GM18505 (cell line): ENCODE measurements around the gene MRFAP1.

Source experiments
- ATAC-seq: cut with Tn5 transposase; IDR thresholded peaks from one replicate; pipeline ENCODE4 v1.9.1; 2021; ENCODE audit not compliant: unreplicated experiment
- POLR2A ChIP-seq: IDR thresholded peaks from 4 replicates; pipeline ENCODE4 v1.6.1; 2011; ENCODE audit warnings: borderline replicate concordance; ENCODE audit not compliant: insufficient read depth, insufficient read length; ENCODE audit errors: extremely low read depth

Gene MRFAP1

DNA sequence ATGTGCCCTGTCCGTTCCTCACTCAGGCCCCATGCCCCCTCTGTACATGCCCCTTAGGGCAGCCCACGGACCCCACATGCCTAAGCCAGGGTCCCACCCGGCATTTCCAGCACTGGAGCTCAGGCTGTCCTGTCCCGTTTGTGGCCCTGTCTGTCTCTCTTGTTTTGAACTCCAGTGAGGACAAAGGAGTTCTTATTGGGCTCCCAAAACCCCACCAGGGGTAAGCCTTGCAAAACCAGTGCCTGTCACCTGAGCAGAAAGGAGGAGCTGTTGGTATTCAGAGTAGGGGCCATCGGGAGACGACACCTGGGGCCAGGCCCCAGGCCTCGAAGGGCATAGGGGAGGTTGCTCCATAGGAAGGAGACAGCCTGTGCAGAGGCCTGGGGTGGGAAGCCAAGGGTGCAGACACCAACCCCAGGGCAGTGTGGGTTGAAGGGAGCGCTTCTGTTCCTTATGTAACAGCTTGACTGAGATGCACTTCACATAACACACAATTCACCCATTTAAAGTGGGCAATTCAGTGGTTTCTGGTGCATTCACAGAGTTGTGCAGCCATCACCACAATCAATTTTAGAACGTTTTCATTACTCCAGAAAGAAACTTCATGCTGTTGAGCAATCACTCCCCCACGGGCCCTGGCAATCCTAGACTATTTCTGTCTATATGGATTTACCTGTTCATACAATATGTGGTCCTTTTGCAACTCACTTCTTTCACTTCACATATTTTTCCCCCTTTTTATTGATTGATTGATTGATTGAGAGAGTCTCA lies 33.8 kb upstream of the MRFAP1 start:
- TF ChIP-seq POLR2A, result no peak
- no peak for ATAC-seq

DNA sequence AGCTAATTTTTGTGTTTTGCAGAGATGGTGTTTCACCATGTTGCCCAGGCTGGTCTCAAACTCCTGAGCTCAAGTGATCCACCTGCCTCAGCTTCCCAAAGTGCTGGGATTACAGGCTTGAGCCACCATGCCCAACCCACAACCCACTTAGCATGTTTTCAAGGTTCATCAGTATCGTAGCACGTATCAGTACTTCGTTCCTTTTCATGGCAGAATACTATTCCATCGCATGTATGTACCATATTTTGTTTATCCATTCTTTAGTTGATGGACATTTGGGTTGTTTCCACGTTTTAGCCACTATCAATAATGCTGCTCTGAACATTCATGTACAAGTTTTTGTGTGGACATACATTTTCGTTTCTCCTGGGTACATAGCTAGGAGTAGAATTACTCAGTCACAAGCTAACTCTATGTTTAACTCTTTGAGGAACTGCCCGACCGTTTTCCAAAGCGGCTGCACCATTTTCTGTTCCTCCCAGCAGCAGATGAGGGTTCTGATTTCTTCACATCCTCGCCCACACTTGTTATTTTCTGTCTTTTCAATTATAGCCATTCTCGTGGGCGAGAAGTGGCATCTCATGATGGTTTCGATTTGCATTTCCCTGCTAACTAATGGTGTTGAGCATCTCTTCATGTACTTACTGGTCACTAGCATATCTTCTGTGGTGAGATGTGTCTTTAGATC lies 33.0 kb upstream of the MRFAP1 start:
- TF ChIP-seq POLR2A, result no peak
- no peak for ATAC-seq

DNA sequence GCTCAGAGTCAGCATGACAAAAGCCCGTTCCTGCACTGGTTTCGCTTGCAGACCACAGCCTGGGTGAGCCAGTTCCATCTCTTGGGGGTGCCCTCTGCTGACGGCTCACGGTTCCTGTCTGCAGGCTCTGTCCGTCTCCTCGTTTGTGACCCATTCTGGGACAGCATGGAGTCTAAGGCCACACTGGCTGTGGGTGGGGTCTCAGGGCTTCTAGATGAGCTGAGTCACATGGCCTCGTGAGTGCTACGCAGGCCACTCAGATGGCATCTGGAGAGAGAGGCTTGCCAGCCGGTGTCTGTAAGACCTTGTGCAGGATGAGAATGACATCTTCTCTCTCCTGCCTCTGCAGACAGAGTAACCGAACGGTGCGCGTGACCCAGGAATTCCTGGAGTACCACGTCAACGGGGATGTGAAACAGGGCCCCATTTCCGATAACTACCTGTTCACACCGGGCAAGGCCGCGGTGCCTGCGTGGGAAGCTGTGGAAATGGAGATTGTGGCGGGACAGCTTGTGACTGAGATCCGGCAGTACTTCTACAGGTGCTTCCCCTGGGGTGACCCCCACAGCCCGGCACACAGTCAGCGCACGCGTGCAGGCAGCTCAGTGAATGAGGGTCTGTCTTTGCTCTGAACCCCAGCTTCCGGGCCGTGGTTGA lies 31.6 kb upstream of the MRFAP1 start:
- no peak for TF ChIP-seq POLR2A
- no peak for ATAC-seq

DNA sequence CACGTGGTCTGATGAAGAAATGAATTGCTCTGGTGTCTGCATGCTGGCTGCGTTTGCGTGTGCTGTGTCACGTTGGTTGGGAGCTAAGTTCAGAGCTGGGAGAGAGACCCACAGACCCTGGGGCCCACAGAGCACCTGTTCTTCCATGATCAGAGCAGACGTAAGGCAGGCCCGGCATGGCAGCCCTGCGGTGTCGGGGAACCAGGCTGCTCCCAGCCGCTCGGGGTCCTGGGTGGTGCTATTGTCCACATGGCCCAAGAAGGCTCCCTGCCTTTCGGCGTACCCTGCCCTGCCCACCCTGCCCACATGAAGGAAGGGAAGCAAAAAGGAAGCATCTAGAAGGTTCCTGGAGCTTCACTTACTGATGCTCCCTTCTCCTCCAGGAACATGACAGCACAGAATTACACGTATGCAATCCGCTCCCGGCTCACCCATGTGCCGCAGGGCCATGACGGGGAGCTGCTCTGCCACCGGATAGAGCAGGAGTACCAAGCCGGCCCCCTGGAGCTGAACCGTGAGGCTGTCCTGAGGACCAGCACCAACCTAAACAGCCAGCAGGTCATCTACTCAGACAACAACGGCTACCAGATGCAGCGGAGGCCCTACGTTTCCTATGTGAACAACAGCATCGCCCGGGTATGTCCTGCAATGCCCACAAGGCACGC lies 30.9 kb upstream of the MRFAP1 start:
- no peak for TF ChIP-seq POLR2A
- ATAC-seq, result no peak

DNA sequence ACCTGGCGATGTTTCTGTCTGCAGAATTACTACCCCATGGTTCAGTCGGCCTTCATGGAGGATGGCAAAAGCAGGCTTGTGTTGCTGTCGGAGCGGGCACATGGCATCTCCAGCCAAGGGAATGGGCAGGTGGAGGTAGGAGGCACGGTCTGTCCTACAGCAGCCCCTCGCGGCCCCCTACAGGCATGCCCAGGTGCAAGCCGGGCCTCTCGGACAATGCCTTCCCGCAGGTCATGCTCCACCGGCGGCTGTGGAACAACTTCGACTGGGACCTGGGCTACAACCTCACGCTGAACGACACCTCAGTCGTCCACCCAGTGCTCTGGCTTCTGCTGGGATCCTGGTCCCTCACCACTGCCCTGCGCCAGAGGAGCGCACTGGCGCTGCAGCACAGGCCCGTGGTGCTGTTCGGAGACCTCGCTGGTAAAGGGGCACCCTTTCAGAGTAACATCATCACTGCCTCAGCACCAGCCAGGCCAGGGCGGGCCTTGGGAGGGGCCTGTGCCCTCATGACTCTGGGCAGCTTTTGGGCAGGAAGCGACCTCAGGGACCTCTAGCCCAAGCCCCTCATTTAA lies 29.5 kb upstream of the MRFAP1 start:
- TF ChIP-seq POLR2A, result no peak
- ATAC-seq, result no peak

DNA sequence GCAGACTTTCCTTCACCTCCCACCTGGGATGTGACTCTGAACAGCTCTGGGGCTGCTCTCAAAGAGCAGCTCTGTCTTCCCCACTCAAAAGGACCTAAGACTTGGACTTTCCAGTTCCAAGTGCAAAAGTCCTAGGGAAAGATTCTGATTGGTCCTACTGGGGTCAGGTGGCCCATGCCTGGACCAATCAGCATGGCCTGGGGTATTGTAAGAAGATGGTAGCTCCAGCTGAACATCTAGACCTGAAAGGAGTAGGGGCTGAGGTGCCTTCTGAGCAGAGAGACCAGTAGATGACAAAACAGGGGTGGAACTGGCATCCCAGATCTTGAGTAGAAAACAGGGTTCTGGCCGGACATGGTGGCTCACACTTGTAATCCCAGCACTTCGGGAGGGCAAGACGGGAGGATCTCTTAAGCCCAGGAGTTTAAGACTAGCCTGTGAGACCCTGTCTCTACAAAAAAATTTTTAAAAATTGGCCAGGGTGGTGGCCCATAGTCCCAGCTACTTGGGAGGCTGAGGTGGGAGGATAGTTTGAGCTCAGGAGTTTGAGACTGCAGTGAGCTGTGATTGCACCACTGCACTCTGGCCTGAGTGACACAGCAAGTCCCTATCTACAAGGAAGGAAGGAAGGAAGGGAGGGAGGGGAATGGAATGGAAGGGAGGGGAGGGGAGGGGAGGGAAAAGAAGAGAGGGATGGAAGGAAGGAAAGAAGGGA lies 27.4 kb upstream of the MRFAP1 start:
- no peak for TF ChIP-seq POLR2A

DNA sequence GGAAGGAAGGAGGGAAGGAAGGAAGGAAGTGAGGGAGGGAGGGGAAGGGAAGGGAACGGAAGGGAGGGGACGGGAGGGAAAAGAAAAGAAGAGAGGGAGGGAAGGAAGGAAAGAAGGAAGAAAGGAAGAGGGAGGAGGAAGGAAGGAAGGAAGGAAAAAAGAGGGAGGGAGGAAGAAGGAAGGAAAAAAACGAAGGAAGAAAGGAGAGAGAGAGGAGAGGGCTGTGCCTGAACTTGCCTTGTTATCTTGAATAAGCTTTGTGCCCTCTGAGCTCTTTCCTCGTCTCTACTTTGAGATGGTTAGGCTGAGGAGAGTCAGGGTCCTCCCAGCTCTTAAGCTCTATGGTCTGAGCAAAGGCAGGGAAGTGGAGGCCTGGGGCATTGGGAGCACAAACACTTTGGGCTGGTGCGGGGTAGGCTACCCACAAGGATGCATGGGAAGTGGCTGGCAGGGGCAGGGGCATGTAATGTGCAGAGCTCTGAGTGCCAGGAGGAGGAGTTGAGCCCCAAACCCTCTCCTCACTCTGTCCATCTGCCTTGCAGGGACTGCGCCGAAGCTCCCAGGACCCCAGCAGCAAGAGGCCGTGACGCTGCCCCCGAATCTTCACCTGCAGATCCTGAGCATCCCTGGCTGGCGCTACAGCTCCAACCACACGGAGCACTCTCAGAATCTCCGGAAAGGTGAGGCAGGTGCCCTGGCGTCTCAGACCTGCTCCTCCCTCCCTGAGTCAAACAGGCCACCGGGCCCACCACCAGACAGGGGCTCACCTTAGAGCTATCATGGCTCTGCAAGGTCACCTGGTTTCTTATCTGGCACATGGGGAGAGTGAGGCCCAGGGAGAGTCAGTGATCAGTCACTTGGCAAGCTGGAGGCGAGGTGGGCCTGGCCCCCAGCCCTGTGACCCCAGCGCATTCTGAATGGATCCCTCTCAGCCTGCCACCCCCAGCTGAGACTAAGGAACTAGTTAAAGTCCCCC lies 26.5 kb upstream of the MRFAP1 start:
- TF ChIP-seq POLR2A, result no peak
- ATAC-seq, result no peak

More for the DNA sequence above, 27.4 kb upstream of the MRFAP1 start:
- ATAC-seq, result no peak

DNA sequence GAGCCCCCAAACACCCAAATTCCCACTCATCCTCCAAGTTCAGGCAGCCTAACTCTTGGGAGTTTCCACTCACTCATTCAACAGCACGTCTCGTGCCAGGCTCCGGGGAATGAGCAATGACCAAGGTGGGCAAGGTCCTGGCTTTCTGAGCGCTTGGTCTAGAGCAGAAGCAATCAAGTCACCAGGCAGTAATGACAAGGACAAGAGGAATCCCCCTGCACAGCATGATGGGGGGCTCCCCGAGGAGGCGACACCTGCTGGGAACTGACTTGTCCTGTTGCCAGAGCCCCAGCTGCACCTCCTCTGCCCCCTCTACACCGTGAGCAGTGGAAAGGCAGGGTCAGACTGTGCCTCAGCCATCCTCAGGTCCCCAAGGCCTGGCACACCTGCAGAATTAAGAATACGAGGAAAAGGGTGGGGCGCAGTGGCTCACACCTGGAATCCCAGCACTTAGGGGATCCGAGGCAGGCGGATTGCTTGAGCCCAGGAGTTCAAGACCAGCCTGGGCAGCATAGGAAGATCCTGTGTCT lies 25.7 kb upstream of the MRFAP1 start:
- no peak for TF ChIP-seq POLR2A
- ATAC-seq, result no peak

DNA sequence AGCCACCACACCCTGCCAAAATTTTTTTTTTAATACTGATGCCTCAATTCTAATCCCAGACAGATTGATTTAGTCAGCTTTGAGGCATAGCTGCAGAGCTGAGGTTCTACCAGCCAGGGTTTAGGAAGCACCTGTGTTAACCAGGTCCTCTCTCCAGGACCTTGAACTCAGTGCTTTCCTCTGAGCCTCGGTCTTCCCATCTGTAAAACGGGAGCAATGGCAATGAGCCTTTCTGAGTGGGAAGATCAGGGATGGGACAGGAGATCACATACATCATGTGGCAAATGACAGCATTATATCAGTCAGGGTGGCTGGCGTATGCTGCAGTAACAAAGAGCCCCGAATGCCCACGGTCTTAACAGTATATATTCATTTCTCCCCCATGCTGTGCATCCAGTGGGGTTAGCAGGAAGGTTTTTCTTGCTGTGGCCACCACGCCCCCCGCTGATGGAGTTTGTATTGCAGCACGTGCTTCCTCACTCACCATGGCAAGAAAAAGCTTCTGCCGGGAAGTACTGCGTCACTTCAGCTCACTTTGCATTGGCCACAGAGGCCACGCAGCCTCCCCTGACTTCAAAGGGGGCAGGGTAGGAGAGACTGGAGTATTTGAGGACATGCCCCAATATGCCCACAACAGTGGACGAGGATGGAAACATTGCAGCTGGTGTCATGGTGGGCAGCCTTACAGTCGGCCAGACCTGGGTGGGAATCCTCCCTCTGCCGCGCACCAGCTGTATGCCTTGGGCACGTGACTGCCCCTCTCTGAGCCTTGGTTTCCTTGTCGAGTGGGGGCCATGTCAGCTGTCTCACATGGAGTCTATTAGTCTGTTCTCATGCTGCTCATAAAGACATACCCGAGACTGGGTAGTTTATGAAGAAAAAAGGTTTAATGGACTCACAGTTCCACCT lies 24.1 kb upstream of the MRFAP1 start:
- no peak for TF ChIP-seq POLR2A
- no peak for ATAC-seq

DNA sequence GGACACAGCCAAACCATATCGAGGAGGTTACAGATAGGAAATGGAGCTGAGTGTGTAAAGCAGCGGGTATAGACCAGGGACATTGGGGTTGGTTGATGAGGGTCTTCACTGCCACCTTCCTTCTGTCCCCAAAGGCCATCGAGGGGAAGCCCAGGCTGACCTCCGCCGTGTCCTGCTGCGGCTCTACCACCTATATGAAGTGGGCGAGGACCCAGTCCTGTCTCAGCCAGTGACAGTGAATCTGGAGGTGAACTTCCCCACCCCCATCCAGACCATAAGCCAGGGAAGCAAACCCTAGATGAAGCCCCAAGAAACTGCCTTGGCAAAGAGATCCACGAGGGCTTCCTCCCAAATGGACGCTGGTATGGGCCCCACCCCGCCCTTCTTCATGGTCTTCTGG lies 23.2 kb upstream of the MRFAP1 start:
- no peak for TF ChIP-seq POLR2A
- no peak for ATAC-seq

DNA sequence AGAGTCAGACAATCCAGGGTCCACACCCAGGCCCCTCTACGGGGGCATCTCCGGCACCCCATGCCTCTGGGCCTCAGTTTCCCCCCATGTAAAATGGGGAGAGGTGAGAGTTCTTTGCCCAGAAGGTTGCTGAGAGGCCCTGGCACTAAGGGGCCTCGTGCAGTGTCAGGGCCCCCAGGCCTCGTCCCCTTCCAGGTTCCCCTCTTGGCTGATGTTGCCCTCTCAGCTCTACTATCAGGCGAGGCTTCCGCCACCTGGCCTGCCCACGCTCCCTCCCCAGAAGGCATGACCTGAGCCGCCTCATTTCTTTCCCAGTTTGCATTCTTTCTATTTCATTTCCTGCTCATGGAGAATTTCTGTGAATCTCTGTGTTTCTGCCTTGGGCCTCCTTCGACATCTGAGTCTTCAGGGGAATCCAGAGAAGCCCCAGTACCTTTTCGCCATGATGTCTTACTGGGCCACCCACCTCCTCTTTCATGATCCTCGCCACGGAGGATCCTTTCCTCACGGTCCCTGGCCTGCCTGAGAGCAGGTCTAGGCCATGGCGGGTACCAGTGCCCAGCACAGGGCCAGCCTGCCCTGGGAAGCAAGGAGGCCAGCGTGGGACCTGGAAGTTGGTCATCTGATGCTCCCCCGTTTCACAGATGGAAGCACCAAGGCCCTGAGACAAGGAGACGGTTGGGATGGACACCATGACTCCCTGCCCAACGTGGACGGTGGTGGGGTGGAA lies 21.9 kb upstream of the MRFAP1 start:
- no peak for TF ChIP-seq POLR2A
- ATAC-seq, result no peak
